Amygdala (tissue), 56 donors: Measurements from ENCODE around the gene BANP.
A peak's percentile ranks its signal among the peaks of the same experiment; 100 is the strongest.
"Not testable (repeated sequence)": the region's sequence is repeated elsewhere in the genome, so short reads cannot be mapped to it uniquely, and the experiment has no call there.

Experiments used
- DNase-seq, 56 donors: peaks; one replicate each; lab custom pipeline; 2025; lab: John Stamatoyannopoulos, UW

The BANP gene

DNA sequence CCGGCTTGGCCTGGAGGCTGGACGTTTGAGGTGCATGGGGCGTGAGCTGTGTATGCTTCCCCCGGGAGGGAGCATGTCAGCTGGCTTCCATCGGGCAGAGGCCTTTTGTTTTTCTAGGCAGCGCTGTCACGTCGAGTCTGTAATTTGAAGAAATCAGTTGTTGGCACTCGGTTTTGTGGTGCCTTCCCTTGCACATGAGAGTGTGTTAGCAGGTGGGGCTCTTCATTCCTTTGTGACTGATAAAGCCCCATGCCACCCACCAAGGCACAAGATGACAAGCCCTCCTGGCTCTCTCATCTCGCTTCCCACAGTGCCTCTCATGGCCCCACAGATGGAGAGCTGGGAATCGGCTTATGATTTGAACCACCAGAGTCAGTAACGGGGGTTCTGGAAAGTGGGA lies 72.1 kb downstream of the BANP start:
- no peak for DNase-seq

DNA sequence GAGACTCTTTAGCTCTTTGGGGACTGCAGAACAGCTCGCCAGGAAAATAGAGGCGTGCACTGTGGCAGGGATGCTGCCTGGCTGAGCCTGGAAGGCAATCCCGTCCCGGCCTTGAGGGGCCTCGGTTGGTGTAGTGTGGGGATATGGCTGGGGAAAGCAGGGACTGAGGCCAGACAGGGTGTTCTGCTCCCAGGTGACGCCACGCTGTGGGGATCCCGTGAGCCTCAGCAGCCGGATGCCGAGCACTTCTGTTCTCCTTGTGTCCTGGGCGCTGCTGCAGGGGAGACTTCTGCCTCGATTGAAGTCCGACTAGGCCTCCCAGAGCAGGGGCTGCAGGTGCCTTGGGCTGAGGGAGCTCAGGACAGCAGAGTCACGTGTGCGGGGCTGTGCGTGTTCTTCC lies 72.6 kb downstream of the BANP start:
- no peak for DNase-seq

GRCh38 chr16:88024491-88025085 lies 73.4 kb downstream of the BANP start:
- peak in 2 of 56 donors; percentile 21 to 25 for DNase-seq

- DNase-seq: not testable (repeated sequence)
These were observed 73.9 kb downstream of the BANP start for GRCh38 chr16:88025086-88025492.

DNA sequence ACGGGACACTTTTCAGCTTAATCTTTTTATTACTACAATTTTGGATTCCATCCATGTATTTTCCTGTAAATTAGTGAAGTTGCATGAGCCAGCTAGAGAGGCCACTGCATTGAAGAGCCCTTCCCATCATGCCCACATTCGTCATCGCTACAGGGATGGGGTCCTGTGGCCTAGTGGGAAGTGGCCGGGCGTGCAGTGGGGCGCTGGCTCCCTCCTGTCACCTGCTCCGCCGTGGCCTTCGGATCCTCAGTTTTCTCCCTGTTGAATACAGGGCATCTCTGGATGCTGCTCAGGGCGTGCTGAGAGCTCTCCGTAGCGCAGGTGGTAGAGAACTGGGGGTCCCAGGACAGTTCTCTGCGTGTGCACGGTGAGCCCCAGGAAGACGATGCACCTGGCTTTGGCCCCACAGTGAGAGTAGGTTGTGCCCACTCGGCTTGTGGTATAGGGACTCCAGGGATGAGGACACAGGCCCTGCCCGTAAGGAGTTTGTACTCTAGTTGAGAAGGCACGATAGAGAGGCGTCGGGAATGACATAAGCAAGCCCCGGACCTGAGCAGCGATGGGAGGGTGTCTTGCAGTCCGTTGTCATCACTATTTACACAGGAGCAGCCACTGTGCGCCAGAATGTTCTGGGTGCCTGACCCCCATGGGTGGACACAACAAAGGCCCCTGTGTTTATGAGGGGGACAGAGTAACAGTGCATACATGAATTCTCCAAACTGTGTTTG lies 74.8 kb downstream of the BANP start:
- not testable (repeated sequence) for DNase-seq

DNA sequence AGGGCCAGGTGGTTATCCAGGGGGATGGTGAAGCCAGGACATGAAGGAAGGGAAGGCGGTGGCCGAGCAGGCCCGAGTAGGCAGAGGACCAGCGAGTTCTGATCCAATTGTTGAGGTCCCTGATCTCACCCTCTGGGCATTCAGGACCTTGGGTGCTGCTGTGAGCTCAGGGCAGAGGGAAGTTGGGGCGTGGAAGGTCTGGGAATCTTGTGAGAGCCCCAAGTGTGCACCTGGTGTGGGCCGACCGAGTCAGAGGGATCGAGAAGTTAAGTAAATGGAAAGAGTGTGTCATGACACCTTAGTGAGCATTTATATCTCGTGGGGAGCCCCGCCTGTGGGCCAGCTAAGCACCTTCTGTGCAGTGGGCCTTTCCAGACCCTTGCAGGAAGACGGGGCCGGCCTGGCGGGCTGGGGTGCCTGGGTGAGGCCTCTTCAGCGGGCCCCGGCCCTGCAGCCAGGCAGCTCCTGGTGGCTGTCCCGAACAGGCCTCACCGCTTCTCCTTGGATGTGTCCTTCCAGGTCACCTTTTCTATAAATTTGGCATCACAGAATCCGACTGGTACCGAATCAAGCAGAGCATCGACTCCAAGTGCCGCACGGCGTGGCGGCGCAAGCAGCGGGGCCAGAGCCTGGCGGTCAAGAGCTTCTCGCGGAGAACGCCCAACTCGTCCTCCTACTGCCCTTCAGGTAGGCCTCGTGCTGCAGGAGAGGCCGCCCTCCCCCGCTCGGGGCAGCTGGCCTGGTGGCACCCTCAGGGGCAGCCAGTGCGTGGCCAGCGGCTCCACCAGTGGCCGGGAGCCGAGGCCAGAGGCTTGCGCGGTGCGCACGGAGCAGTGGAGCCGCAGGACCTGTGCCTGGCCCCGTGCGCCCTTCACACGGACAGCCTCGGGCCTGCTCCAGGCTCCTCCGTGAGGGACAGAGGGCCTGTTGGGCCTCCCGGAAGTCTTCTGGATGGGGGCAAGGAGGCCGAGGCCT lies 76.0 kb downstream of the BANP start:
- no peak for DNase-seq

- DNase-seq: not testable (repeated sequence)
These were observed 77.1 kb downstream of the BANP start for GRCh38 chr16:88028177-88028930.

- DNase-seq: no peak
These were observed 79.3 kb downstream of the BANP start for GRCh38 chr16:88030498-88030897.

- not testable (repeated sequence) for DNase-seq
These were observed 79.7 kb downstream of the BANP start for GRCh38 chr16:88030961-88031360.

DNA sequence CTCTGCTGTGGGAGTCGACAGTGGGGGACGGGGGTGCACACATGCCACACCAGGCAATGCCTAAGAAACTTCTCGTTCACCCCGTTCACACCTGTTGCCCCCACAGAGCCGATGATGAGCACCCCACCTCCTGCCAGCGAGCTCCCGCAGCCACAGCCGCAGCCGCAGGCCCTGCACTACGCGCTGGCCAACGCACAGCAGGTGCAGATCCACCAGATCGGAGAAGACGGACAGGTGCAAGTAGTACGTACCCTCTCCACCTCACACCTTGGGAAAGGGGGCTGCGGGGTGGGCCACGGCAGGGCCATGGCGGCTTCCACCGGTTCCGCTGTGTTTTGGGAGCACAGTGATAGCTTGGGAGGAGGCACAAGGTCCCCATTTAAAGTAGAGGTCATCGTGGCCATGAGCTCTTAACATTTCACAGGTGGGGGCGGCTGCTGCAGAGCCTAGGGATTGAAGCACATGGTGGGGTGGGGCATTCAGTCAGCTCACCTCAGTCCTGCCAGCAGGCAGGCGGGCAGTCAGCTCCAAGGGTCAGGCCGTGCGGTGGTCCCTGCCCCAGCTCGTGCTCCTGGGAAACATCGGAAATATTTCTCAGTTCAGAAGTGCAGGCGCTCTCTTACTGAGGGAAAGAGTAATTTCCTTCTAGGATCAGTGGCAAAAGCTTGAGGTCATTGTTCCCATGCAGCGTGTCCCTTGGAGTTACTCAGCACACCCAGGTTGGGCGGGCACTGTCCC lies 81.9 kb downstream of the BANP start:
- DNase-seq: not testable (repeated sequence)

DNA sequence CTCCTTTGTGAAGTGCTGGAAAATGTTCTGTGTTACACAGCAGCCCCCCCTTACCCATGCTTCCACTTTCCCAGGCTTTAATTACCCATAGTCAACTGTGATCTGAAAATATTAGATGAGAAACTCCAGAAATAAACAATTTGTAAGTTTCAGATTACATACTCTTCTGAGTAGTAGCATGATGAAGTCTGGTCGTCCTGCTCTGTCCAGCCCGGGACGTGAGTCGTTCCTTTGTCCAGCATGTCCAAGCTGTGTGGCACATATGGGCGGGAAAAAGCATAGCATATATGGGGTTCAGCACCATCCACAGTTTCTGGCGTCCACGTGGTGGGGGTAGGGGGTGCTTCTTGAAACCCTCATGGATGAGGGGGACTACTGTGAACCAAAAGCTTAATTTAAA lies 83.5 kb downstream of the BANP start:
- DNase-seq: no peak

DNA sequence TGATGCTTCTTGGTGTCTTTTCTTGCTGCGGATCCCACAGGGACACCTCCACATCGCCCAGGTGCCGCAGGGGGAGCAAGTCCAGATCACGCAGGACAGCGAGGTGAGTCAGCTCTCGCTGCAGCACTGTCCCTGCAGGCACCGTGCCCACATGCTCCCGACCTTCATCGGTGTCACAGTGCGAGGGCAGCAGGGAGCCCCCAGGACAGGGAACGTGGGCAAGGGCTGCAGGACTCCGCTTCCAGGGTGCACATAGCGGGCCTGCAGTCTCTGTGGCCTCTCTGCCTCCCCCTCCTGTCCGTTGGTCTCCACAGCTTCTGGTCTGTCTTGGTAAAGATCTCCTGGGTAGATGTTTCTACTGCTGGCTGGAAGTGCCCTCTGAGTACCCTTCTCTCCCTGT lies 84.1 kb downstream of the BANP start:
- no peak for DNase-seq

DNA sequence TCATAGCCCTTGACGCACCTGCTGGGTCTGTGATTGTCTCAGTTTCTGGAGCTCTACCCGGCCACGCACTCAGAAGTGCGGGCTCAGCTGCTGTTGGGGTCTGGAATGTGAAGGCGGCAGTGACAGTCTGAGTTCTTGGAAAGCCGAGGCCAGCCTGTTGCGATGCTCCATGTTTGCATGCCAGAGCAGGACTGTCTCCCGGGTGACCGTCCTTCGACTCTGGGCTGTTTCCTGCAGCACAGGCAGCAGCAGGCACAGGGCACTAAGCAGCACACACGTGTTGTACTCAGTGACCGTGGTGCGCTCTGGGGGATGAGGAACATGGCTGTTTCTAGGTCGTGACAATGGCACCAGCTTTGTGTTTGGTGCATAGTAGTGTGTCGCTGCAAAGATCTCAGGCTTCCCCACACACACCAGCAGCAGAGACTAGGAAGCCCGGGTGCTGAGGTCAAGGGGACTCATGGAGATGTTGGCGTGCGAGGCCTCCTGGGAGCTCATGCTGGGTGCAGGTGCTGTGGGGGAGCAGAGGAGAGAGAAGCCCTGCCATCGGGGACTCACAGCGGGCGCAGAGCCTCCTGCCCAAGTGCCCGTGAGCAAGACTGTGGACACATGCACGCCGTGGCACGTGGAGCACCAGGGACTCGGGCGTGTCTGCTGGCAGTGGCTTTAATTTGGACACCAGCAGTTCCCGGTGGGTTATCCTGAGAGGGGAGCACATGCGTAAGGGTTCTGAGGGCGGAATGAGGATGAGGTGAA lies 84.8 kb downstream of the BANP start:
- DNase-seq: not testable (repeated sequence)

- DNase-seq: not testable (repeated sequence)
These were observed 85.4 kb downstream of the BANP start for GRCh38 chr16:88036640-88036996.

DNA sequence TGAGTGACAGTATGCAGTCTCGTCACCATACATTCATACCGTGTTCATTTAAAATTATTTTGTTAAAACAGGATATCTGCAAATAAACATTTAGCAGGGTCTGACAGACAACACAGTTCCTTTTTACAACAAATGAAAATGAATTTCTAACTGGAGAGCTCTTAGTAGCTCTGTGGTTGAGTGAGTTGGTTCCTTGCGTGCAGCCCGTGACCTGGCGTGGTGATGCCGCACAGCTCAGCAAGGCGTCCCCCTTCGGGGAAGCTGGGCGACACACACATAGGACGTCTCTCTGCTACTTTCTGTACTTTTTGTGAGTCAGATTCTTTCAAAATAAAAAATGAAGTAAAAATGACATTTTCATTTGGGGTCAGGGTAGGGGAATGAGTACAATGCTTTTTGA lies 86.1 kb downstream of the BANP start:
- not testable (repeated sequence) for DNase-seq

DNA sequence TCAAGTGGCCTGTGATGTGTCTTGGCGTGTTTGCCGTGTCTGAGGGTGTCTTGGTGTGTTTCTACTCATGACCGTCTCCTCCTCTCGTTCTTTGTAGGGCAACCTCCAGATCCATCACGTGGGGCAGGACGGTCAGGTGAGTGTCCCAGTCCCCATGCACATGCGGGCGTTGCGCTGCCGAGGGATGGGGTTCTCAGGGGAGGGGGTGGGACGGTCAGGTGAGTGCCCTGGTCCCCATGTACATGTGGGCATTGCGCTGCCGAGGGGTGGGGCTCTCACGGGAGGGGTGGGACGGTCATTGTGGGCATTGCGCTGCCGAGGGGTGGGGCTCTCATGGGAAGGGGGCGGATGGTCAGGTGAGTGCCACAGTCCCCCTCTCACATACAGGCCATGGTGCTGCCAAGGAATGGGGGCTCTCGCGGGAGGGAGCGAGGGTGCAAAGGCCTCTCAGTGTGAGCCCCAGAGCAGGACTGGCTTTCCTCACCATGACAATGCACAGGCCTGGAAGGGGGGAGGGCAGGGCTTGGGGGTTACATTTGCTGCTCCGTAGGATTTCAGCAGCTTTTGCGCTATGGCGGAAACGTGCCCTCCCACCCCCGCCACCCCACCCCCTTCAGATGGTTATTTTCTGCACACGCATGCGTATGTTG lies 86.8 kb downstream of the BANP start:
- DNase-seq: not testable (repeated sequence)

GRCh38 chr16:88038526-88038908 lies 87.3 kb downstream of the BANP start:
- not testable (repeated sequence) for DNase-seq

DNA sequence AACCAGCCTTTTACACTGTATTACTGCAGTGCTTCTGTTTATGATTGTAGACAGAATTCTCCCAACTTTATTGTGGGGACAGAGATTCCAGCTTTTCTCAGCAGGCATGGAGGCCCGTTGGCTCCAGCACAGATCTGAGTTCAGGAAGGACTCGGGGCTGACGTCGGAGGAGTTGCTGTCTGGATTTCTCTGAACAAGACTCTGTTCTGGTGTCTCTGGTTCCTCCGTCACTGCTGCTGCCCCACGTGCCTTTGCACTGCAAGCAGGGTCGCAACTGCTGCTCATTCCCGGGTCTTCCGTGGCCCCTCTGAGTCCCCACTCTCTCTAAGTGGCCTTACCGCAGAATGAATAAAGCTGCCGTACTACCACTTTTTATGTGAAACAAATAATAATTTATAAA lies 88.4 kb downstream of the BANP start:
- DNase-seq: no peak
